Neural cell (in vitro differentiated cells): Measurements from ENCODE around the gene STX18. TPM values are rescaled to one million over a fixed set of nuclear protein-coding genes. Genes with fewer than 3 reads are reported as not detected.

ENCODE experiments used
- H2AFZ ChIP-seq: fragments of 200-600, 300-800 bp; sonication (generic), shearing (Covaris generic); 2 replicates; pipeline ENCODE4 v1.6.0; 2014; ENCODE audit warnings: low read depth, mild to moderate bottlenecking, antibody characterized with exemption, low read length, moderate library complexity
- H3F3A ChIP-seq: fragments of 200-600 bp; shearing (Covaris generic); 2 replicates; pipeline ENCODE4 v1.6.1; 2016; ENCODE audit warnings: mild to moderate bottlenecking, moderate library complexity, mixed read lengths, antibody characterized with exemption, low read length; ENCODE audit not compliant: insufficient read depth, poor library complexity, severe bottlenecking
- H3K27ac ChIP-seq: fragments of 200-600, 300-800 bp; sonication (generic), shearing (Covaris generic); 2 replicates; pipeline ENCODE4 v1.5.1; 2014; ENCODE audit warnings: mild to moderate bottlenecking, low read length, moderate library complexity
- H3K27me3 ChIP-seq: fragments of 300-800, 200-600 bp; sonication (generic), shearing (Covaris generic); 2 replicates; pipeline ENCODE4 v1.6.0; 2014; ENCODE audit warnings: mild to moderate bottlenecking, low read depth, low read length, moderate library complexity; ENCODE audit not compliant: insufficient read depth
- H3K36me3 ChIP-seq: fragments of 300-800, 200-600 bp; sonication (generic), shearing (Covaris generic); 2 replicates; pipeline ENCODE4 v1.5.1; 2014; ENCODE audit warnings: mild to moderate bottlenecking, antibody characterized with exemption, low read length, moderate library complexity; ENCODE audit not compliant: insufficient read depth
- H3K4me2 ChIP-seq: fragments of 300-800, 200-600 bp; sonication (generic), shearing (Covaris generic); 2 replicates; pipeline ENCODE4 v1.6.0; 2014; ENCODE audit warnings: mild to moderate bottlenecking, low read length
- H3K4me3 ChIP-seq: fragments of 300-800, 200-600 bp; sonication (generic), shearing (Covaris generic); 2 replicates; pipeline ENCODE4 v1.5.1; 2014; ENCODE audit warnings: mild to moderate bottlenecking, low read length, moderate library complexity
- H3K79me2 ChIP-seq: fragments of 200-600 bp; shearing (Covaris generic); replicated peaks from 2 replicates; pipeline ENCODE4 v1.6.0; 2014; ENCODE audit warnings: mild to moderate bottlenecking, low read length, moderate library complexity; ENCODE audit not compliant: insufficient read depth
- H3K9ac ChIP-seq: fragments of 300-800, 200-600 bp; sonication (generic), shearing (Covaris generic); 2 replicates; pipeline ENCODE4 v1.6.1; 2016; ENCODE audit warnings: mild to moderate bottlenecking, low read length, mixed read lengths
- H3K9me2 ChIP-seq: fragments of 200-600 bp; shearing (Covaris generic); 2 replicates; pipeline ENCODE4 v1.6.1; 2016; ENCODE audit warnings: mild to moderate bottlenecking, low read length, mixed read lengths; ENCODE audit not compliant: insufficient read depth
- H3K9me3 ChIP-seq: fragments of 200-600, 300-800 bp; sonication (generic), shearing (Covaris generic); 2 replicates; pipeline ENCODE4 v1.6.1; 2016; ENCODE audit warnings: mild to moderate bottlenecking, mixed run types, low read length, moderate library complexity, mixed read lengths
- H4K20me1 ChIP-seq: fragments of 200-600 bp; shearing (Covaris generic); 2 replicates; pipeline ENCODE4 v1.6.1; 2016; ENCODE audit warnings: mild to moderate bottlenecking, mixed run types; ENCODE audit not compliant: insufficient read depth
- CTCF ChIP-seq: fragments of 450-650 bp; IDR thresholded peaks from 2 replicates; pipeline ENCODE4 v1.5.1; 2014; ENCODE audit warnings: antibody characterized with exemption, mild to moderate bottlenecking, moderate library complexity; ENCODE audit not compliant: poor library complexity, severe bottlenecking
- EP300 ChIP-seq: fragments of 450-650 bp; conservative IDR thresholded peaks from 2 replicates; pipeline ENCODE4 v1.6.1; 2014; ENCODE audit warnings: antibody characterized with exemption, mild to moderate bottlenecking, moderate library complexity; ENCODE audit not compliant: poor library complexity, severe bottlenecking
- EZH2 ChIP-seq: fragments of 200-600, 300-800 bp; shearing (Covaris generic), sonication (generic); IDR thresholded peaks from 2 replicates; pipeline ENCODE4 v1.6.1; 2014; ENCODE audit warnings: antibody characterized with exemption, low read length, borderline replicate concordance, mild to moderate bottlenecking; ENCODE audit not compliant: insufficient read depth, poor library complexity, severe bottlenecking
- MXI1 ChIP-seq: fragments of 450-650 bp; conservative IDR thresholded peaks from 2 replicates; pipeline ENCODE4 v1.6.1; 2014; ENCODE audit warnings: antibody characterized with exemption, mild to moderate bottlenecking; ENCODE audit not compliant: poor library complexity, severe bottlenecking
- POLR2AphosphoS5 ChIP-seq: IDR thresholded peaks from 2 replicates; pipeline ENCODE4 v1.6.1; 2012
- RAD21 ChIP-seq: fragments of 450-650 bp; conservative IDR thresholded peaks from 2 replicates; pipeline ENCODE4 v1.6.1; 2014; ENCODE audit warnings: antibody characterized with exemption, mild to moderate bottlenecking, moderate library complexity
- SMC3 ChIP-seq: fragments of 450-650 bp; conservative IDR thresholded peaks from 2 replicates; pipeline ENCODE4 v1.6.1; 2014; ENCODE audit warnings: antibody characterized with exemption, mild to moderate bottlenecking, moderate library complexity; ENCODE audit not compliant: poor library complexity
- TAF1 ChIP-seq: IDR thresholded peaks from 2 replicates; pipeline ENCODE4 v1.6.1; 2012; ENCODE audit warnings: low read depth
- polyA plus RNA-seq: library from polyadenylated mRNA; depleted of rRNA; stranded (reverse); fragments of >200 nt; gene quantifications from 2 replicates; pipeline ENCODE4 v1.2.3, GENCODE V29; 2014
- TF ChIP-seq, protein P1 (sequence below): IDR thresholded peaks from 2 replicates; pipeline ENCODE4 v1.6.1; 2012; ENCODE audit warnings: borderline replicate concordance

STX18 gene
- polyA plus RNA-seq, 1 donor from 2014 or later = 64.5 TPM

GRCh38 chr4:4413373-4413725 lies 128.5 kb downstream of the STX18 start:
- Histone ChIP-seq H3K36me3 (peaks cover 7% of the 10 kb centered on the region), H3F3A (no peaks in the 10 kb centered on the region), H3K9ac (no peak overlapping the region), H2AFZ (no peak overlapping the region), H3K27ac (no peak overlapping the region), H3K4me3 (no peak overlapping the region), H3K9me3 (no peaks in the 10 kb centered on the region), H3K27me3 (no peaks in the 10 kb centered on the region), H4K20me1 (peaks cover 3% of the 10 kb centered on the region), H3K4me2 (no peak overlapping the region), H3K79me2 (no peaks in the 10 kb centered on the region), H3K9me2 (no peaks in the 10 kb centered on the region)
- TF ChIP-seq TAF1 (no peak), EP300 (no peak), RAD21 (no peak), MXI1 (no peak), SMC3 (no peak), CTCF (no peak), POLR2AphosphoS5 (no peak)
- TF ChIP-seq, protein P1, sequence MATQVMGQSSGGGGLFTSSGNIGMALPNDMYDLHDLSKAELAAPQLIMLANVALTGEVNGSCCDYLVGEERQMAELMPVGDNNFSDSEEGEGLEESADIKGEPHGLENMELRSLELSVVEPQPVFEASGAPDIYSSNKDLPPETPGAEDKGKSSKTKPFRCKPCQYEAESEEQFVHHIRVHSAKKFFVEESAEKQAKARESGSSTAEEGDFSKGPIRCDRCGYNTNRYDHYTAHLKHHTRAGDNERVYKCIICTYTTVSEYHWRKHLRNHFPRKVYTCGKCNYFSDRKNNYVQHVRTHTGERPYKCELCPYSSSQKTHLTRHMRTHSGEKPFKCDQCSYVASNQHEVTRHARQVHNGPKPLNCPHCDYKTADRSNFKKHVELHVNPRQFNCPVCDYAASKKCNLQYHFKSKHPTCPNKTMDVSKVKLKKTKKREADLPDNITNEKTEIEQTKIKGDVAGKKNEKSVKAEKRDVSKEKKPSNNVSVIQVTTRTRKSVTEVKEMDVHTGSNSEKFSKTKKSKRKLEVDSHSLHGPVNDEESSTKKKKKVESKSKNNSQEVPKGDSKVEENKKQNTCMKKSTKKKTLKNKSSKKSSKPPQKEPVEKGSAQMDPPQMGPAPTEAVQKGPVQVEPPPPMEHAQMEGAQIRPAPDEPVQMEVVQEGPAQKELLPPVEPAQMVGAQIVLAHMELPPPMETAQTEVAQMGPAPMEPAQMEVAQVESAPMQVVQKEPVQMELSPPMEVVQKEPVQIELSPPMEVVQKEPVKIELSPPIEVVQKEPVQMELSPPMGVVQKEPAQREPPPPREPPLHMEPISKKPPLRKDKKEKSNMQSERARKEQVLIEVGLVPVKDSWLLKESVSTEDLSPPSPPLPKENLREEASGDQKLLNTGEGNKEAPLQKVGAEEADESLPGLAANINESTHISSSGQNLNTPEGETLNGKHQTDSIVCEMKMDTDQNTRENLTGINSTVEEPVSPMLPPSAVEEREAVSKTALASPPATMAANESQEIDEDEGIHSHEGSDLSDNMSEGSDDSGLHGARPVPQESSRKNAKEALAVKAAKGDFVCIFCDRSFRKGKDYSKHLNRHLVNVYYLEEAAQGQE = no peak

- no peaks in the 10 kb centered on the region for H3K27me3 ChIP-seq
Observed at GRCh38 chr4:4412641-4413372, 129.0 kb downstream of the STX18 start.

More at GRCh38 chr4:4412641-4413372, 129.0 kb downstream of the STX18 start:
- Histone ChIP-seq H3K36me3 (peaks cover 7% of the 10 kb centered on the region), H3K9me3 (no peaks in the 10 kb centered on the region), H3K9ac (no peak overlapping the region), H3K27ac (no peak overlapping the region), H3K79me2 (no peaks in the 10 kb centered on the region), H3K4me2 (no peak overlapping the region), H2AFZ (no peak overlapping the region), H3F3A (no peaks in the 10 kb centered on the region), H3K9me2 (no peaks in the 10 kb centered on the region), H4K20me1 (peaks cover 3% of the 10 kb centered on the region), H3K4me3 (no peak overlapping the region)
- TF ChIP-seq MXI1 = no peak
- no peak for TF ChIP-seq POLR2AphosphoS5
- TF ChIP-seq TAF1 = no peak
- TF ChIP-seq EZH2 = no peak
- no peak for TF ChIP-seq CTCF
- no peak for TF ChIP-seq EP300
